ENCODE results near the gene TSPAN4.

The TSPAN4 gene

DNA sequence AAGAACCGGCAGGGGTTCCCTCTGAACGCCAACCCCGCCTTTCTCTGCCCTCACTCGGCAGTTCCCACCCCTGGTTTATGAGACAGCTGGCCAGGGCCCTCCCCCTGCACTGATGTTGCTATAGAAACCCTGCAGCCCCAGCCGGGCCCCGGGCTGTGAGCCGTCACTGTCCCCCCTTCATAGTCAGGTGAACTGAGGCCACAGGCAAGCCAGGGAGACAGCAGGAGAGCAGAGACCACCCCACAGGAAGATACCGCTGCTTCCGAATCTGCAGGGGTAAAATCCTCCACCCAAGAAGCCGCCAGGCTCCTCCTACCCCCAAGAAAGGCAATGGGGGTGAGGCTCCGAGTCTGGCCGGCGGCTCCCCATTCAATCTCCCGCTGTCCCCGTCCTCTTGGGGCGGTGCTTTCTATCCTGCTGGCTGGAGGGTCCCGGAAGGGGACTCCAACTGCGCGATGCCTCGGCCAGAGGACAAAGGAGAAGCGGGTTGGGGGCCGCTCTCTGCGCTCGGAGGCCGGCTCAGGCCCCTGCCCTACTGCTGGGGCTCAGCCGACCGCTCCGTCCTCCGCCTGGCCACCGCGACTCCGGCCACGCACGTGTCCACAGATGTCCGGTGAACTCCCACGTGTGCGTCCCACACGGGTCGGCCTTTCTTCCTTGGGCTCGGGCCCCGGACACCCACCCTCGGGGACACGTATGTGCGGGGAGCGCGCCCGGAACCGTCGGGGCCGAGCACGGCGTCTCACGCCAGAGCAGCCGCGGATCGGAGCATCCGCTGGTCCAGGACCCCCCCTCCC is 45.2 kb upstream of the TSPAN4 start (continued):
- TF ChIP-seq, protein P1, sequence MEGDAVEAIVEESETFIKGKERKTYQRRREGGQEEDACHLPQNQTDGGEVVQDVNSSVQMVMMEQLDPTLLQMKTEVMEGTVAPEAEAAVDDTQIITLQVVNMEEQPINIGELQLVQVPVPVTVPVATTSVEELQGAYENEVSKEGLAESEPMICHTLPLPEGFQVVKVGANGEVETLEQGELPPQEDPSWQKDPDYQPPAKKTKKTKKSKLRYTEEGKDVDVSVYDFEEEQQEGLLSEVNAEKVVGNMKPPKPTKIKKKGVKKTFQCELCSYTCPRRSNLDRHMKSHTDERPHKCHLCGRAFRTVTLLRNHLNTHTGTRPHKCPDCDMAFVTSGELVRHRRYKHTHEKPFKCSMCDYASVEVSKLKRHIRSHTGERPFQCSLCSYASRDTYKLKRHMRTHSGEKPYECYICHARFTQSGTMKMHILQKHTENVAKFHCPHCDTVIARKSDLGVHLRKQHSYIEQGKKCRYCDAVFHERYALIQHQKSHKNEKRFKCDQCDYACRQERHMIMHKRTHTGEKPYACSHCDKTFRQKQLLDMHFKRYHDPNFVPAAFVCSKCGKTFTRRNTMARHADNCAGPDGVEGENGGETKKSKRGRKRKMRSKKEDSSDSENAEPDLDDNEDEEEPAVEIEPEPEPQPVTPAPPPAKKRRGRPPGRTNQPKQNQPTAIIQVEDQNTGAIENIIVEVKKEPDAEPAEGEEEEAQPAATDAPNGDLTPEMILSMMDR (tag by site-specific recombination; IDR thresholded peaks at IDR 0.05): no peak
- TF ChIP-seq ZNF169 (tag by site-specific recombination; IDR thresholded peaks at IDR 0.05) (no peak), ZFHX2 (tag by site-specific recombination; conservative IDR thresholded peaks at IDR 0.05) (peak; percentile 29), ZNF324 (tag by site-specific recombination; IDR thresholded peaks at IDR 0.05) (no peak), ZEB2 (tag by site-specific recombination; IDR thresholded peaks at IDR 0.05) (peak; percentile 54), ZNF423 (tag by site-specific recombination; IDR thresholded peaks at IDR 0.05) (no peak), ZNF184 (tag by site-specific recombination; IDR thresholded peaks at IDR 0.05) (no peak), ZNF121 (tag by site-specific recombination; IDR thresholded peaks at IDR 0.05) (no peak), ZNF777 (tag by site-specific recombination; IDR thresholded peaks at IDR 0.05; ENCODE audit: borderline replicate concordance) (no peak), ZNF76 (tag by site-specific recombination; IDR thresholded peaks at IDR 0.05; ENCODE audit: borderline replicate concordance, low read depth) (no peak), ZNF658 (tag by site-specific recombination; IDR thresholded peaks at IDR 0.05) (no peak), ZNF776 (tag by site-specific recombination; IDR thresholded peaks at IDR 0.05; ENCODE audit: borderline replicate concordance) (no peak), ZNF549 (tag by site-specific recombination; IDR thresholded peaks at IDR 0.05) (no peak), ZBTB21 (tag by site-specific recombination; IDR thresholded peaks at IDR 0.05) (no peak), ZNF600 (tag by site-specific recombination; IDR thresholded peaks at IDR 0.05) (peak; percentile 38), ZNF292 (tag by site-specific recombination; IDR thresholded peaks at IDR 0.05; ENCODE audit: borderline replicate concordance, low read depth) (no peak), SCRT2 (tag by site-specific recombination; IDR thresholded peaks at IDR 0.05) (no peak), ZFP37 (tag by site-specific recombination; IDR thresholded peaks at IDR 0.05) (no peak), ZNF433 (tag by site-specific recombination; IDR thresholded peaks at IDR 0.05; ENCODE audit: low read depth) (no peak)
- TF ChIP-seq, protein P2, sequence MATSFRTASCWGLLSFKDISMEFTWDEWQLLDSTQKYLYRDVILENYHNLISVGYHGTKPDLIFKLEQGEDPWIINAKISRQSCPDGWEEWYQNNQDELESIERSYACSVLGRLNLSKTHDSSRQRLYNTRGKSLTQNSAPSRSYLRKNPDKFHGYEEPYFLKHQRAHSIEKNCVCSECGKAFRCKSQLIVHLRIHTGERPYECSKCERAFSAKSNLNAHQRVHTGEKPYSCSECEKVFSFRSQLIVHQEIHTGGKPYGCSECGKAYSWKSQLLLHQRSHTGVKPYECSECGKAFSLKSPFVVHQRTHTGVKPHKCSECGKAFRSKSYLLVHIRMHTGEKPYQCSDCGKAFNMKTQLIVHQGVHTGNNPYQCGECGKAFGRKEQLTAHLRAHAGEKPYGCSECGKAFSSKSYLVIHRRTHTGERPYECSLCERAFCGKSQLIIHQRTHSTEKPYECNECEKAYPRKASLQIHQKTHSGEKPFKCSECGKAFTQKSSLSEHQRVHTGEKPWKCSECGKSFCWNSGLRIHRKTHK (tag by site-specific recombination; IDR thresholded peaks at IDR 0.05): no peak
- TF ChIP-seq, protein P3, sequence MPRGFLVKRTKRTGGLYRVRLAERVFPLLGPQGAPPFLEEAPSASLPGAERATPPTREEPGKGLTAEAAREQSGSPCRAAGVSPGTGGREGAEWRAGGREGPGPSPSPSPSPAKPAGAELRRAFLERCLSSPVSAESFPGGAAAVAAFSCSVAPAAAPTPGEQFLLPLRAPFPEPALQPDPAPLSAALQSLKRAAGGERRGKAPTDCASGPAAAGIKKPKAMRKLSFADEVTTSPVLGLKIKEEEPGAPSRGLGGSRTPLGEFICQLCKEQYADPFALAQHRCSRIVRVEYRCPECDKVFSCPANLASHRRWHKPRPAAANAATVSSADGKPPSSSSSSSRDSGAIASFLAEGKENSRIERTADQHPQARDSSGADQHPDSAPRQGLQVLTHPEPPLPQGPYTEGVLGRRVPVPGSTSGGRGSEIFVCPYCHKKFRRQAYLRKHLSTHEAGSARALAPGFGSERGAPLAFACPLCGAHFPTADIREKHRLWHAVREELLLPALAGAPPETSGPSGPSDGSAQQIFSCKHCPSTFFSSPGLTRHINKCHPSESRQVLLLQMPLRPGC (tag by site-specific recombination; IDR thresholded peaks at IDR 0.05): no peak
- TF ChIP-seq, protein P4, sequence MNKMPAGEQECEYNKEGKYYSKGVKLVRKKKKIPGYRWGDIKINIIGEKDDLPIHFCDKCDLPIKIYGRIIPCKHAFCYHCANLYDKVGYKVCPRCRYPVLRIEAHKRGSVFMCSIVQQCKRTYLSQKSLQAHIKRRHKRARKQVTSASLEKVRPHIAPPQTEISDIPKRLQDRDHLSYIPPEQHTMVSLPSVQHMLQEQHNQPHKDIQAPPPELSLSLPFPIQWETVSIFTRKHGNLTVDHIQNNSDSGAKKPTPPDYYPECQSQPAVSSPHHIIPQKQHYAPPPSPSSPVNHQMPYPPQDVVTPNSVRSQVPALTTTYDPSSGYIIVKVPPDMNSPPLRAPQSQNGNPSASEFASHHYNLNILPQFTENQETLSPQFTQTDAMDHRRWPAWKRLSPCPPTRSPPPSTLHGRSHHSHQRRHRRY (tag by site-specific recombination; IDR thresholded peaks at IDR 0.05): no peak
- TF ChIP-seq, protein P5, sequence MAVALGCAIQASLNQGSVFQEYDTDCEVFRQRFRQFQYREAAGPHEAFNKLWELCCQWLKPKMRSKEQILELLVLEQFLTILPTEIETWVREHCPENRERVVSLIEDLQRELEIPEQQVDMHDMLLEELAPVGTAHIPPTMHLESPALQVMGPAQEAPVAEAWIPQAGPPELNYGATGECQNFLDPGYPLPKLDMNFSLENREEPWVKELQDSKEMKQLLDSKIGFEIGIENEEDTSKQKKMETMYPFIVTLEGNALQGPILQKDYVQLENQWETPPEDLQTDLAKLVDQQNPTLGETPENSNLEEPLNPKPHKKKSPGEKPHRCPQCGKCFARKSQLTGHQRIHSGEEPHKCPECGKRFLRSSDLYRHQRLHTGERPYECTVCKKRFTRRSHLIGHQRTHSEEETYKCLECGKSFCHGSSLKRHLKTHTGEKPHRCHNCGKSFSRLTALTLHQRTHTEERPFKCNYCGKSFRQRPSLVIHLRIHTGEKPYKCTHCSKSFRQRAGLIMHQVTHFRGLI (tag by site-specific recombination; IDR thresholded peaks at IDR 0.05): no peak
- TF ChIP-seq, protein P6, sequence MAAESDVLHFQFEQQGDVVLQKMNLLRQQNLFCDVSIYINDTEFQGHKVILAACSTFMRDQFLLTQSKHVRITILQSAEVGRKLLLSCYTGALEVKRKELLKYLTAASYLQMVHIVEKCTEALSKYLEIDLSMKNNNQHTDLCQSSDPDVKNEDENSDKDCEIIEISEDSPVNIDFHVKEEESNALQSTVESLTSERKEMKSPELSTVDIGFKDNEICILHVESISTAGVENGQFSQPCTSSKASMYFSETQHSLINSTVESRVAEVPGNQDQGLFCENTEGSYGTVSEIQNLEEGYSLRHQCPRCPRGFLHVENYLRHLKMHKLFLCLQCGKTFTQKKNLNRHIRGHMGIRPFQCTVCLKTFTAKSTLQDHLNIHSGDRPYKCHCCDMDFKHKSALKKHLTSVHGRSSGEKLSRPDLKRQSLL (tag by site-specific recombination; IDR thresholded peaks at IDR 0.05): no peak
- TF ChIP-seq, protein P7, sequence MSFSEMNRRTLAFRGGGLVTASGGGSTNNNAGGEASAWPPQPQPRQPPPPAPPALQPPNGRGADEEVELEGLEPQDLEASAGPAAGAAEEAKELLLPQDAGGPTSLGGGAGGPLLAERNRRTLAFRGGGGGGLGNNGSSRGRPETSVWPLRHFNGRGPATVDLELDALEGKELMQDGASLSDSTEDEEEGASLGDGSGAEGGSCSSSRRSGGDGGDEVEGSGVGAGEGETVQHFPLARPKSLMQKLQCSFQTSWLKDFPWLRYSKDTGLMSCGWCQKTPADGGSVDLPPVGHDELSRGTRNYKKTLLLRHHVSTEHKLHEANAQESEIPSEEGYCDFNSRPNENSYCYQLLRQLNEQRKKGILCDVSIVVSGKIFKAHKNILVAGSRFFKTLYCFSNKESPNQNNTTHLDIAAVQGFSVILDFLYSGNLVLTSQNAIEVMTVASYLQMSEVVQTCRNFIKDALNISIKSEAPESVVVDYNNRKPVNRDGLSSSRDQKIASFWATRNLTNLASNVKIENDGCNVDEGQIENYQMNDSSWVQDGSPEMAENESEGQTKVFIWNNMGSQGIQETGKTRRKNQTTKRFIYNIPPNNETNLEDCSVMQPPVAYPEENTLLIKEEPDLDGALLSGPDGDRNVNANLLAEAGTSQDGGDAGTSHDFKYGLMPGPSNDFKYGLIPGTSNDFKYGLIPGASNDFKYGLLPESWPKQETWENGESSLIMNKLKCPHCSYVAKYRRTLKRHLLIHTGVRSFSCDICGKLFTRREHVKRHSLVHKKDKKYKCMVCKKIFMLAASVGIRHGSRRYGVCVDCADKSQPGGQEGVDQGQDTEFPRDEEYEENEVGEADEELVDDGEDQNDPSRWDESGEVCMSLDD (tag by site-specific recombination; IDR thresholded peaks at IDR 0.05): peak; percentile 63; the same call in 1 of the 2 replicates
- TF ChIP-seq, protein P8, sequence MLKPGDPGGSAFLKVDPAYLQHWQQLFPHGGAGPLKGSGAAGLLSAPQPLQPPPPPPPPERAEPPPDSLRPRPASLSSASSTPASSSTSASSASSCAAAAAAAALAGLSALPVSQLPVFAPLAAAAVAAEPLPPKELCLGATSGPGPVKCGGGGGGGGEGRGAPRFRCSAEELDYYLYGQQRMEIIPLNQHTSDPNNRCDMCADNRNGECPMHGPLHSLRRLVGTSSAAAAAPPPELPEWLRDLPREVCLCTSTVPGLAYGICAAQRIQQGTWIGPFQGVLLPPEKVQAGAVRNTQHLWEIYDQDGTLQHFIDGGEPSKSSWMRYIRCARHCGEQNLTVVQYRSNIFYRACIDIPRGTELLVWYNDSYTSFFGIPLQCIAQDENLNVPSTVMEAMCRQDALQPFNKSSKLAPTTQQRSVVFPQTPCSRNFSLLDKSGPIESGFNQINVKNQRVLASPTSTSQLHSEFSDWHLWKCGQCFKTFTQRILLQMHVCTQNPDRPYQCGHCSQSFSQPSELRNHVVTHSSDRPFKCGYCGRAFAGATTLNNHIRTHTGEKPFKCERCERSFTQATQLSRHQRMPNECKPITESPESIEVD (tag by site-specific recombination; IDR thresholded peaks at IDR 0.05): no peak

Data from HEK293 (cell line).